ENCODE data around the gene ETV5. TPM values are rescaled to one million over a fixed set of nuclear protein-coding genes. Genes with fewer than 3 reads are reported as not detected.
A peak's percentile ranks its signal among the peaks of the same experiment; 100 is the strongest.

The ETV5 gene
- total and polyA plus RNA-seq, 9 of the 15 experiments (the other 6 are each of a cell fraction or from before 2014, with no cell fraction given) = 9.2 to 25.9 (median 15.9) TPM

GRCh38 chr3:186042521-186043202 lies 66.2 kb downstream of the ETV5 start:
- CTCF ChIA-PET (ENCODE audit: low intra/inter-chr PET ratio) = no interaction called here
- 0 out of 2 replicates have a peak, but pooled peaks have one; percentile 22 for TF ChIP-seq ATF3 (IDR thresholded peaks at IDR 0.05)
- TF ChIP-seq ATF3 (CRISPR knock-in tag; conservative IDR thresholded peaks at IDR 0.05) = no peak
- TF ChIP-seq CREM (IDR thresholded peaks at IDR 0.05; ENCODE audit: low read depth) = no peak
- TF ChIP-seq ZNF584 (CRISPR knock-in tag; IDR thresholded peaks at IDR 0.05; ENCODE audit: low read depth) = no peak
- TF ChIP-seq AFF4 (CRISPR knock-in tag; IDR thresholded peaks at IDR 0.05) = no peak
- TF ChIP-seq CREB3L1 (IDR thresholded peaks at IDR 0.05; ENCODE audit: borderline replicate concordance, low read depth) = no peak
- FAIRE-seq (no peak), ATAC-seq (no peak), DNase-seq (ENCODE audit: extremely low read depth in 1 of 4, low spot score in 3 of 4) (no peak)
- Histone ChIP-seq H3K27ac (ENCODE audit: extremely low read depth, low read depth, low read length) (no peak overlapping the region), H3K9me1 (ENCODE audit: control insufficient read depth, insufficient read depth, low read length) (no peaks in the 10 kb centered on the region), H3K4me1 (replicated peaks in 1 of 2; ENCODE audit: control insufficient read depth in 2 of 2, insufficient read depth in 2 of 2, low read length in 2 of 2) (no peaks in the 10 kb centered on the region; a peak in 2 of 5 replicates), H3K27me3 (ENCODE audit: control insufficient read depth in 2 of 2, insufficient read depth in 2 of 2, low read length in 2 of 2) (peaks cover 0 to 19% of the 10 kb centered on the region in 2 experiments; a peak in 3 of 5 replicates), H3K4me2 (ENCODE audit: insufficient read depth, low read length) (no peak overlapping the region), H3K9ac (ENCODE audit: insufficient read depth in 1 of 2, low read depth in 2 of 2, low read length in 2 of 2) (no peak overlapping the region), H3K79me2 (ENCODE audit: control insufficient read depth, insufficient read depth, low read length) (no peaks in the 10 kb centered on the region), H3K36me3 (ENCODE audit: control insufficient read depth, insufficient read depth, low read length) (no peaks in the 10 kb centered on the region), H3K9me3 (replicated peaks; ENCODE audit: control insufficient read depth, insufficient read depth, low read depth, low read length) (no peaks in the 10 kb centered on the region), H4K20me1 (replicated peaks; ENCODE audit: control insufficient read depth, insufficient read depth, low read length) (no peaks in the 10 kb centered on the region), H3K4me3 (no peak overlapping the region), H2AFZ (ENCODE audit: low read depth, low read length) (no peak overlapping the region)
- in situ Hi-C loops (cut with MboI) = no loop called here
- POLR2A ChIA-PET = interaction anchor here (1.0 kb wide), 1 partner anchor 20 kb away, joined by 4 read pairs; no protein-coding TSS in a partner anchor
- intact Hi-C loops (cut with micrococcal nuclease) = no loop called here
- no TSS peak for BruUV-seq (replicated peaks)
- 6% methylated on average over 7 of the region's 7 CpGs for WGBS (ENCODE audit: insufficient coverage, low coverage, missing lambda C conversion rate)

Data from K562 (cell line).